ENCODE measurements around the gene FIGN. TPM values are rescaled to one million over a fixed set of nuclear protein-coding genes. Genes with fewer than 3 reads are reported as not detected.

FIGN gene
- total RNA-seq, 1 experiment from 2014 or later = 3.6 TPM

- DNase-seq (ENCODE audit: extremely low read depth, low read depth) = no peak
Observed at GRCh38 chr2:163713534-163714311, 22.1 kb downstream of the FIGN start.

DNA sequence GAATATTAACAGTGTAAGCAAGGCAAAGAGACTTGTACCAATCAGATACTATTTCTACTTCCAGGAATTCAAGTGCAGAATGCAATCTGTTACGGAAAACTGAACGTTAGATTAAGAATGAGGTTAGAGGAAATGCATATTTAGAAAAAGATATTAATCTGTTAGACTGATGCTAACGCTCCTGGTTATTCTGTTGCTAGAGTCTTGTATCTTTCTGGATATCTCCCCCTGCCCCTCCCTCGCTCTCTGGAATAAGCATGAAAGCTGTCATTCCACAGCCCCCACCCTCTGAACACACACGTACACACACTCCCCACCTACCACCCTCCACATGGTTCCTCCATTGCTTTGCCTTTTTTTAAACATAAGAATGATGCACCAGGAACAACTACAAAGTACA, 24.1 kb downstream of the FIGN start:
- DNase-seq (ENCODE audit: extremely low read depth, low read depth) = no peak

DNA sequence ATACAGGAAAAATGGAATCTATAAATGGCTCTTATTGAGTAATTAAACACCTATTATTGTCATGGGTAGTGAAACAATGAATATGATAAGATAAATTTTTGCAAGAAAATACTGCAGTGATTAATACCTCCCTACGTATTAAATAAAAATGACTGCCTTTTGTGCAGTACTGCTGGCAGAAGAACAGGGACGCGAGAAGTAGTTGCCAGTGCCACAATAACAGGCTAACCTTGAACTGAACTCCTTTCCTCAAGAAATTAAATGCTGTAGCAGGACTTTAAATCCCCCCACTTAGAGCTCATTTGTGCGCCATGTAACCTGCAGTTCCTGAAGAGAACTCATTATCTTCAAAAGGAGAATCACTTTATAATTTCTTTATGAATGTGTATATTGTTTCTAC, 24.6 kb downstream of the FIGN start:
- DNase-seq (ENCODE audit: extremely low read depth, low read depth) = no peak

- DNase-seq (ENCODE audit: extremely low read depth, low read depth) = no peak
Observed at GRCh38 chr2:163709270-163709669, 26.5 kb downstream of the FIGN start.

DNA sequence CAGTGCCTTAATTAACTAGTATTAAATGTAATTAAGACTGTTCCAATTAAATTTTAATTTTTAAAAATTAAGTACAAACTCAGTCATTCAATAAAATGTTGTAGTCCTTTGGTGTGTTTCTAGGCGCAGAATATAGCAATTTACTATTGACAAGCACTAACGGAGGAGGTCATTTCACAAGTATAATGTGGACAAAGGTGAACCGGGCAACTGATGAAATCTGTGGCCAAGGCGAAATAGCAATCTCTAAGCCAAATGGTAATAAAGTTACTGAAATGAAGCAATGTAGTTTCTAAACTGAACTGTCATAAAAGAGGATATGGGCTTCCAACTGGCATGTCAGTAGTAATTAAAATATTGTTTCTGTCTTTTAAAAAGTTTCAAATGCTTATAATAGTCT, 27.5 kb downstream of the FIGN start:
- no peak for DNase-seq (ENCODE audit: extremely low read depth, low read depth)

GRCh38 chr2:163703386-163703785, 32.4 kb downstream of the FIGN start:
- DNase-seq (ENCODE audit: extremely low read depth, low read depth) = no peak

DNA sequence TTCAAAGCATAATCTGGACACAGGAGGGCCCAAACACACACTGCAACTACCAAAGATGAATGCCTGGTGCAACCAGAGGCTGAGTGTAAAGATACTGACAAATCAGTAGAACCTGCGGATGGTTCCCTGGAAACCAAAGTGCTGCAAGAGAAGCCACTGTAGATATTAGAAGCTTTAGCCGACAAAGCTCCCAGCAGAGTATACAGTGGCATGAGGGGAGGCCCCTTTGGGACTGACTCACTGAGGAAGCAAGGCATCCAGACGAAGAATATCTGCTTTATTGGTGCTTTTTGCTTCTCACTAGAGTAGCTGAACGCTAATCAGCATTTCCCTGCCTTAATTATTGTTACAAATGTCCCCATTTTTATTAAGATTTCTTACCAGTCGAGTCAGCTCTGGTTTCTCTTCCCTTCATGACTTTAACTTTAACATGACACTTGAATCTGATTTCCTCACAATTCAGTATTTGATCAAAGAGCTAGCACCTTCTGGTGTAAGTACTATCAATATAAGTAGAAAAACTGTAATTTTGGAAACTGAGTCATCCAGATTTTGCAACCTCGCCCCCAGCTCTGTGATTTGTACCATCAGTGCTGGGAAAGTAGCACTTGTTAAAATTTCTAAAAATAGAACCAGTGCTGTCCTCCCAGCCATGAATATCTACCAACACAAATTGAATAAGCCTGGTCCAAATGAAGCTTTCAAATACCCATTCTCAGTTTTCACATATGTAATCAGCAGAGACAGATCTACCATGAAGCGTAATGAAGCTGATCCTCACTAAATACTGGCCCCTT, 34.2 kb downstream of the FIGN start:
- no peak for DNase-seq (ENCODE audit: extremely low read depth, low read depth)

- DNase-seq (ENCODE audit: extremely low read depth, low read depth) = no peak
Observed at GRCh38 chr2:163698857-163699256, 37.0 kb downstream of the FIGN start.

GRCh38 chr2:163697846-163698637, 37.8 kb downstream of the FIGN start:
- DNase-seq (ENCODE audit: extremely low read depth, low read depth) = no peak

DNA sequence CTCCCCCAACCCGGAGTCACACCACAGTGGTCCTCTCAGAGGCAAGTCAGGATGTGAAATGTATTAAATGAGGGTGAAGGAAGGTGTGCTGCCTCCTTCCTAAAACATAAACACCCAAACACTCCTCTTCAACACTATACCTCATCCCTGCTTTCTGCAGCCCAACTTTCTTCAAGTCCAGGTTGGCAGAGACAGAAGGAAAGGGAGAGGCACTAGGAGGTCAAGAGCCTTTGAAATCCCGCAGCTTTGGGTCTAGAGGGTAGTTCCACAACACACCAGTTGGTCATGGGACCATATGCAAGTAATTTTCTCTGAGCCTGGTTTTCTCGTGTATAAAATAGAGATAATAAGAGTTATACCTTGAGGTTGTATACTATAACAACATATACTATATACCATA, 38.4 kb downstream of the FIGN start:
- DNase-seq (ENCODE audit: extremely low read depth, low read depth) = no peak

DNA sequence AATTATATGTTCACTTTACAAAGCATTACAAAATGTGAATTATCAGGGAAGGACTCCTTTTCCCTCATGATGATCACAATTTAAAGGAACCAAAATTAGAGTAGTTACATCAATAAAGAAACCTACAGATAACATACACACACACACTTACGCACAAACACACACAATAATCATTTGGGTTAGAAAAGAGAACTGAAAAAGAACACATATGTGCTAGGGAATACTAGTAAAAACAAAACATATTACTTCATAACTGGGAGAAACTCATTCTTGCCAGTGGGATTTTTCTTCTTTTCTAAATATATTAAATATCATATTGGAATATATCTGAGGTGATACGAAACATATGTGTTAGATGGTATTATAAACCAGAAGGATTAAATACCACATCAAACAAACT, 42.3 kb downstream of the FIGN start:
- DNase-seq (ENCODE audit: extremely low read depth, low read depth) = no peak

DNA sequence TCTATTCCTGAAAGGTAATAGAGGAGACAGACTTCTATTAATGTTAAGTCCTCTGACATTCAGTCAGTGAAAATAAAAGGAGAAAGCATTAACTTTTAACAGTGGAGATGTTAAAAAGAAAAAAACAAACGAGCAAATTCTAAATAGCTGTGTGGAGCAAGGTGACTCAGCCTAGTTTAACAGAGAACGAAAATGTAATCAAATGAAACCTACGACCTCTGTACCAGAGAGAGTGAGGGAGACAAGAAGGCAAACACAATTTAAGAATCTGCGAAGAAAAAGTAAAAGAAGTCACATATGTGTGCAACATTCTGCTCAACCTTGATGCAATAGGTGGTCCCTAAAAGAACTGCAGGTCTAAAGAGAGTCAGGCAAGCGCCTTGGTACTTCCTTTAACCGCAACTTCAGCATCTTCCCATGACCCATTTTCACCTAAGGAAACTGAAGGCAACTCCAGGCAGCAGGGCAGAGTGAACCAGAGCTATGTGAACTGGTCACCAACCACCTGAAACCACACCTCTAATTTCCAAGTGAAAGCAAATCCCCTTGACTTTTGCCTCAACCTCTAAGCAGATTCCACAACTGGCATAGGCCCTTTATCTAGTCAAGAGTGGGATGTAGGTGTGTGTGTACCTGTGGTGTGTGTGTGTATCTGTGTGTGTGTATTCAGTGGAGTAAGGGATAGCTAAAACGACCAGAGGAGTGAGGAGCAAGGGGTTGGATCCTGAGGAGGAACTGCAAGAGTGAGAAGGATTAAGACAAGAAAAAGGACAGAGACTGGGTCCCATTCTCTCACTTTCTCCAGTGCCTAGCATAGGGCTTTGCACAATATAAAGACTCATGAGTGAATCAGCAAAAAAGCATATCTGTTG, 43.0 kb downstream of the FIGN start:
- no peak for DNase-seq (ENCODE audit: extremely low read depth, low read depth)

DNA sequence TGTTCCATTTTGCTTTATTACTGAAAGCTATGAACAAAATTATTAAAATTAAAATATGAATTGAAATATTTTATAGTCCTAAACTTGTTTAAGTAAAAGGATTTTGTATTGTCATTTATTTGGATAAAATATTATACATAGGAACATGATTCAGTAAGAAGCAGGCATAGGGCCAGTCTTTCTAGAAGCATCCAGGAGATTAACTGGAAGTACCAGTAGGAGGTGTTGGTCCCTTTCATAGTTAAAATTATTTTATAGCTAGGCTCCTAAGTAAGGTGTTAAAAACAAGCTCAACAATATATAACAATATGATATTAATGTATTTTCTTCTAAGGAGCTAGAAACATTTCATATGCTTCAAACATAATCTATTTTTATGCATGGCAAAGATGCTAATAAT, 43.7 kb downstream of the FIGN start:
- no peak for DNase-seq (ENCODE audit: extremely low read depth, low read depth)

DNA sequence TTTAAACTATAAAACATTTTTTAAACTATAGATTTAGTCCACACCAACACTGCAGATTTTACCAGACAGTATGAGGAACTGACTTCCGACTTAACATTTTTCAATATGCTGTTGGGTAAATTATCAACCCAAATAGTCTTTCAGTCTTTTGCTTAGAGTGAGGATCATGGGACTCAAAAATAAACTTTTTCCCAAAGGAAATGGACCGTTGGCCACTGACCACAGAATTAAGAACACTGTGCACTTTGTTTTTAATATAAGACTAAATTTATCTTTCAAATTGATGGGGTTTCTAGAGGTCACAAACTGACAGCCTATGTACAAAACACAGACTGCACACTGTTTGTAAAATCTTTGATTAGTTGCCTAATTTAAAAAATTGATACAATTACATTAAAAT, 44.9 kb downstream of the FIGN start:
- DNase-seq (ENCODE audit: extremely low read depth, low read depth) = no peak

GRCh38 chr2:163687217-163687616, 48.6 kb downstream of the FIGN start:
- DNase-seq (ENCODE audit: extremely low read depth, low read depth) = no peak

GRCh38 chr2:163686289-163686688, 49.5 kb downstream of the FIGN start:
- DNase-seq (ENCODE audit: extremely low read depth, low read depth) = no peak

DNA sequence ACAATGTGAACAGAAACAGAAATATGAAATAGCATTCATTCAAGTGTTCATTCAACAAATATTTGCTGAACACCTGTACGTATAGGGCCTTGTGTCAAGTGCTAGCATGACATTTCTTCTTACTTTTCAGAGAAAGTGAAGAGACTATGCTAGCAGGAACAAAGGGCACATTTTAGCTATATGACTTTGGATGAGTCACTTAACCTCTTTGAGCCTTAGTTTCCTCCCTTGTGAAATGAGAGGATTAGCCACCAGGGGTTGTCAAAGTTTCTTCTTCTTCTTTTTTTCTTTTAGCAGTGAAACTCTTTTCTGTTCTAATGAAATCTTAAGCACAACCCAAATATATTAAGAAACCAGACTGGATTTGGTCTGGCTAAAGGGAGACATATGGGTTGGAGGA, 53.1 kb downstream of the FIGN start:
- no peak for DNase-seq (ENCODE audit: extremely low read depth, low read depth)

DNA sequence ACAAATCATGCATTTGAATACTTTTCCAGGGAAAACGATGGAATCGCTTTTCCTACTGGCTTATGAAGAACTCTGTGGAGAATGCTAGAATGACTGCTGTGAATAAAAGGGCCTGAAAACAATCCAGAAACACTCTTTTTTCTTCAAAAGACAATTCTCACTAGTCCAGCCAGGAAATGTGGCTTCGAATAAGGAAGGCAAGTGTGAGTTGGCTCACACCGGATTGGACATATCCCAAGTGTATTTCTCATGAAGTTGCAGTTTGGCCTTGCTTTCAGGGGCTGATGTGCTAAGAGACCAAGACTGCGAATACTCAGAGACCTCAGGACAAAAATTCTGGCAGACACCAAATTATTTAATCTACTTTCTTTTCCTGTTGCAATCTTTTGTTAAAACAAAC, 54.1 kb downstream of the FIGN start:
- no peak for DNase-seq (ENCODE audit: extremely low read depth, low read depth)

GRCh38 chr2:163675388-163675787, 60.4 kb downstream of the FIGN start:
- DNase-seq (ENCODE audit: extremely low read depth, low read depth) = no peak

- no peak for DNase-seq (ENCODE audit: extremely low read depth, low read depth)
Observed at GRCh38 chr2:163673522-163673921, 62.3 kb downstream of the FIGN start.
